ENCODE measurements around the gene HELB.

GRCh38 chr12:66379616-66380015 lies 77.3 kb downstream of the HELB start:
- TF ChIP-seq EZH2 (IDR thresholded peaks at IDR 0.05; ENCODE audit: borderline replicate concordance, low read depth, low read length, poor library complexity, severe bottlenecking), result no peak
- no peak for TF ChIP-seq CTCF (conservative IDR thresholded peaks at IDR 0.05; ENCODE audit: low read depth, low read length)

All from A673 (cell line).